T follicular helper cell (primary cell): ENCODE measurements around the gene PSMA4.
"Not testable (repeated sequence)": the region's sequence is repeated elsewhere in the genome, so short reads cannot be mapped to it uniquely, and the experiment has no call there.

ENCODE experiments used
- DNase-seq: peaks from one replicate; pipeline ENCODE4 v3.0.0-alpha.2; 2020; ENCODE audit warnings: low read depth
- total RNA-seq, 2 experiments: gene quantifications; one replicate each; lab custom pipeline; 2026; lab: John Stamatoyannopoulos, UW

PSMA4 gene
- total RNA-seq, result 87.1 to 228 reads per million in 2 experiments

- peak; percentile 90 for DNase-seq
These were observed at the start of gene PSMA4 for GRCh38 chr15:78540141-78540870. Gene PSMA4, plus strand, starts transcription at chr15:78540444. Its CDS starts 1,484 bp downstream, at chr15:78541928.

DNA sequence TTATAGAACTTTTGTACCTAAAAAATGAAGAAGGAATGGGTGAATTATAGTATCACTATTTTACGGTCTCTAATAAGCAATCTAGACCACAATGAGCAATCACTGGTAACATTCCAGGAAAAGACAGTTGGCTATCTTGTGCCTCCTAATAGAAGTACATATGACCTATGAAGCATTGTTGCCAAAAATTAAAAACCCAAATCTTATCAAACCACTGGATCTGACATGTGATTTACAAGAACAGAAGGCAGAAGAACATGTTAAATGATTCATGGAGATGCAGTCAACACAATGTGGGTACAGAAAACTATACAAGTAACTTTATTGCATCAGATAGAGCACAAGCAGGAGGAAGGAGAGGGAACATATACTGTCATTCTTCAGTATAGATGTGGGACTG is 47.4 kb upstream of the PSMA4 start:
- DNase-seq, result no peak

- DNase-seq, result no peak
These were observed 38.4 kb upstream of the PSMA4 start for GRCh38 chr15:78501857-78502256.

DNA sequence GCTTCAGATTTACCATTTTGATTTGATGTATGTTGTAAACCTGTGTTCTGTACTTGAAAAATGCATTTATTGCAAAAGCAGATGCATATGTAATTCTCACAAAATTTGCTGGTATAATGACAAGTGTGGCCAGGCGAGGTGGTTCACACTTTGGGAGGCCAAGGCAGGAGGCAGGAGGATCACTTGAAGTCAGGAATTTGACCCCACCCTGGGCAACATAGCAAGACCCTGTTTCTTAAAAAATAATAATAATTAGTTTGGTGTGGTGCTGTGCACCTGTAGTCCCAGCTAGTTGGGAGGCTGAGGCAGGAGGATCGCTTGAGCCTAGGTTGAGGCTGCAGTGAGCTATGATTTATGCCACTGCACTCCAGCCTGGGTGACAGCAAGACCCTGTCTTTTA is 37.6 kb upstream of the PSMA4 start:
- DNase-seq, result no peak

GRCh38 chr15:78506971-78507830 is 33.0 kb upstream of the PSMA4 start, which contains the start of gene HYKK:
Gene HYKK, plus strand, starts transcription at chr15:78507577. Its CDS starts 5,512 bp downstream, at chr15:78513089.
- peak; percentile 68 for DNase-seq

GRCh38 chr15:78507831-78508160 is 32.4 kb upstream of the PSMA4 start:
- DNase-seq, result no peak

- no peak for DNase-seq
These were observed 32.0 kb upstream of the PSMA4 start for GRCh38 chr15:78508272-78508671.

DNA sequence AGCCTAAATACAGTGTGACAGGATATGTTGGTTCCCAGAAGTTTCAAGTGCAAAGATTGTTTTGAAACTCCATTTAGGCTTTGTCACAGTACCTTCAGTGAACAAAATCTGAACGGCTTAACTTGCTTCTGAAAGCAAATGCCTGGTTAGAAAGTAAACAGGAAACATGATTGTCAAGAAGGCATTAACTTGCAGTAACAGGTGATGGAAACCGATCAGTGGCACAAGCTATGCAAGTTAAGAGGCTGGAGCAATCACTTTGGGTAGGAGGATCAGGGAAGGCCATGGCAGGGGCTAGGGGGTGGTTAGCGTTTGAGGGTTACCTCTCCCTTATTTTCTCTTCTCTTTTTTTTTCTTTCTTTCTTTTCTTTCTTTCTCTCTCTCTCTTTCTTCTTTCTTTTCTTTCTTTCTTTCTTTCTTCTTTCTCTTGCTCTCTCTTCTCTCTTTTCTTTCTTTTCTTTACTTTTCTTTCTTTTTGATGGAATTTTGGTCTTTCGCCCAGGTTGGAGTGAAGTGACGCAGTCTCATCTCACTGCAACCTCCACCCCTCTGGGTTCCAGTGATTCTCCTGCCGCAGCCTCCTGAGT is 30.4 kb upstream of the PSMA4 start:
- no peak for DNase-seq

DNA sequence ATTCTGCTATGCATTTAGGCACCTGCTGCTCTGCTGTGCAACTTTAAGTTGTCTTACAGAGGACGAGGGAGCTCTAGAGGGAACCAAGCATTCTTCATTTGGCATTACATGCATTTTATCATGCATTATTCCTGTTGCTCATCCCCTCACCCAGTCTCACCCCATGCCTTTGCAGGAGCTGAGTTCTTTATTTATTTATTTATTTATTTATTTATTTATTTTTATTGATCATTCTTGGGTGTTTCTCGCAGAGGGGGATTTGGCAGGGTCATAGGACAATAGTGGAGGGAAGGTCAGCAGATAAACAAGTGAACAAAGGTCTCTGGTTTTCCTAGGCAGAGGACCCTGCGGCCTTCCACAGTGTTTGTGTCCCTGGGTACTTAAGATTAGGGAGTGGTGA is 20.2 kb upstream of the PSMA4 start:
- DNase-seq, result not testable (repeated sequence)

GRCh38 chr15:78524230-78524629 is 16.0 kb upstream of the PSMA4 start:
- no peak for DNase-seq

DNA sequence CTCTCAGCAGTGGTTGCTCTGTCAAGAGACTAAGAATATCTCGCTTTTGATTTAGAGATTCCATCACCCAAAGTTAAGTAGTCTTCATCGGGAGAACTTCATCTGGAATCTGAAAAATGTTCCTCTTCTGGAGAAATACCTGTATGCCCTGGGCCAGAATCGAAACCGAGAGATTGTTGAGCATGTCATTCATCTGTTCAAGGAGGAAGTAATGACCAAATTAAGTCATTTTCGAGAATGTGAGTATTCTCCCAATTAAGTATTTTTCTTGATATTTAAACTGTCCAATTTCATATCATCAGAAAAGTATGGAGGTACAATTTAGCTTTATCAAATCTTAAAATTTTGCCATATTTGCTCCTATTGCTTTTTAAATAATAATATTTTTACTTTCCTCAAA is 12.9 kb upstream of the PSMA4 start:
- no peak for DNase-seq

GRCh38 chr15:78533331-78533730 is 6.9 kb upstream of the PSMA4 start:
- DNase-seq, result no peak

DNA sequence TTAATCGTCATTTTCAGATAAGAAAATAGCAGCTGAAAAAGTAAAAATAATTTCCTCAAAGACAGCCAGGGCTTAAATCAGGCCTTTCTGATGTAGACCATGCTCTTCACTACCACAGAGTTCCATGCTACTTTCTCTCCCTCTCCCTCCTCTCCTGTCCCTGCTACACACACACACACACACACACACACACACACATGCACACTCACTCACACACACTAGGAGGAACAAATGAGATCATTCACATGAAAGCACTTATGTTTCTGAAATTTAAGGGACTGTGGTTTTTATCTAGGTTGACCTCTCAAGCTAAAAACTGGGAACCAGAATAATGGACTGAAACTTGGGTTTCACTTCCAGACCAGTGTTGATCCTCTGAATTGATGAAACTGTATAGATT is 4.1 kb upstream of the PSMA4 start:
- no peak for DNase-seq

GRCh38 chr15:78537266-78537905 is 2.9 kb upstream of the PSMA4 start:
- DNase-seq, result no peak

DNA sequence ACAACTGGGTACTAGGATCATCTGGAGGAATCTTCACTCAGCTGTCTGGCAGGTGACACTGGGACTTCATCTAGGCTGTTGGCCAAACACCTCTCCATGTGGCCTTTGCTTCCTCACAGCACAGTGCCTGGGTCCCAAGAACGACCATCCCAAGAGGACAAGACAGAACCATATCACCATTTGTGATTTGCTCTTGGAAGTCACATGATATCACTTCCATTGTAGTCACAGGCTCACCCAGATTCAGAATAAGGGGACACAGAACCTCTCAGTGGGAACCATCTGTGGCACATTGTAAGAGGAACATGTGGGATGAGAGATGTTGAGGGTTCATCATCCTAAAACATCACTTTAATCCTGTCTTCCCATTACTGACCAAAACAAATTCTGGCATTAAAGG is 1.9 kb upstream of the PSMA4 start:
- DNase-seq, result no peak

- not testable (repeated sequence) for DNase-seq
These were observed 642 bp upstream of the PSMA4 start for GRCh38 chr15:78539464-78540140.

DNA sequence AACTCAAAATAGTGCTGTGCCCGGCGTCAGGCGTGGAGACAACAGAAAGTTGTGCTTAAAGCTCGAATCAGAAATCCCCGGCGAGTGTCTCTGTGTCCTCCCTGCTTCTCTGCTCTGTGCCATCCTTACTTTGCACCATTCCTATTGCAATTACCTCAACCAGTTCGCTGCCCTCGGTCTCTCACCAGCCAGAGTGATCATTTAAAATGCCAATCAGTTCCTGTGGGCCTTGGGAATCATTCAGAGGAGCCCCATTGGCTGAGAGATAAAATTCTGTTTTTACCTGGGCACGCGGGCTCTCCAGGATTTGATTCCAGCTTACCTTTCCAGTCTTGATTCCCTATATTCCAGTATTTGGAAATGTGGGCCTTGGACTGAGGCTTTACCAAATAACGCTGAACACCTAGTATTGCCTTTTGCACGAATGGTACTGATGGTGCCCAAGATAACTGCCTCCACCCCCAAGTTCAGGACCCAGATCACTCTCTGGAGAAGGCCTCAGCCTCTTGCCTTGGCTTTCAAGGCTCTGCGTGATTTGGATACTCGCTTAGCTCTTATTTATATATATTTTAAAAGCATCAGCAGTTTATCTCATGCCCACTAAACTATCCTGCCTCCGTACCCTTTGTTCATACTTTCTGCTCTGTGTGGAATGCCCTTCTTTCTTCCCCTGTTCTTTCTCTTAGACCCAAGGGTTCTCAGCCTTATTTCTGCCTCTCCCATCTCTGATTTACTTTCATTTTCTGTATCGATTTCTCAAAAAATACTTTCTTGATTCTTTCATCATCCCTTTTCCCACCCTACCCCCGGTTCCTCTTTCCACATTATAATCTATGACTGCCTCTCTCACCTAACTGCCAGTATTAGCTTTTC is 863 bp downstream of the PSMA4 start:
- DNase-seq, result no peak

GRCh38 chr15:78541744-78542034 is 1.4 kb downstream of the PSMA4 start:
- no peak for DNase-seq

DNA sequence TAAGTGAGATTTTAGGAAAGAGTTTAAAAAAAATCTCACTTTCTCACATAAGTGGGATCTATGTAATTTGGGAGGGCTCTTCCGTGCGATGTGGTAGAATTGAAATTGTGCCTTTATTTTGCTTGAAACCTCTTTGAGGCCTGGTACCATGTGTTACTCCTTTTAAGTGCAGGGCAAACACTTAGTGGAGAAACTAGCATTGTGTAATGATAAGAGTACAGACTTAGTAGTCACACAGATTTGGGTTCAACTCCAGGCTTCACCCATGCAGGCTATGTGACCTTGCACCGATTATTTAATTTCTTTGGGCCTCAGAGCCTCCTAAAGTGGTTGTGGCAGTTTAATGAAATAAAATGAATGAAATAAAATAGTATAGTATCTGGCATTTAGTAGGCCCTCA is 2.4 kb downstream of the PSMA4 start:
- no peak for DNase-seq

- DNase-seq, result no peak
These were observed 9.9 kb downstream of the PSMA4 start for GRCh38 chr15:78550194-78550593.

DNA sequence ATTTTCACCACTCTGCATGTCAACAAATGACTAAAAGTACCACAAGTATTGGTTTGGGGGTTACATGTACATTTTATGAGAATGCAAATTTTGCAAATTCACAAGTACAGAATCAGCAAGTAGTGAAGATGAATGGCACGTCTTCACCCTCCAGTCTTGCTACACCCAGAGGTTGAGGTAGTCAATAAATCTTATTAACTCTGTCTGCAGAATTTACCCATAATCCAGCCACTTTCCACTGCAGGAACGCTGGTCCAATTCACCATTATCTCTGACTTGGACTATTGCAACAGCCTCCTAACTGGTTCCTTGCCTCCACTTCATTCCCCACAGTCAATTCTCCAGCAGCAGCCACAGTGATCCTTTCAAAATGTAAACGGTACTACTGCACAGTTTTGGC is 10.6 kb downstream of the PSMA4 start:
- no peak for DNase-seq
